ENCODE data around the gene PTGIS.

PTGIS gene

DNA sequence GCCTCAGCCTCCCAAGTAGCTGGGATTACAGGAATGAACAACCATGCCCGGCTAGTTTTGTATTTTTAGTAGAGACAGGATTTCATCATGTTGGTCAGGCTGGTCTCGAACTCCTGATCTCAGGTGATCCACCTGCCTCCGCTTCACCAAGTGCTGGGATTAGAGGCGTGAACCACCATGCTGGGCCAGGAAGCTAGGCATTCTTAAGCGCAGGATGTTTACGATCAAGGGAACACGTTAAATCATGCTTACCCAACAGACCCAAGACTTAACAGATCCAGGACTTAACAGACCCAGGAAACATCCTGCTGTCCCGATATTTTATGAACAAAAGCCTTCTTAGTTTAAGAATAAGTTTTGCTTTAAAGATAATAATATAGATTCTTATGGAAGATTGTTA is 9.1 kb downstream of the PTGIS start:
- DNase-seq: no peak

DNA sequence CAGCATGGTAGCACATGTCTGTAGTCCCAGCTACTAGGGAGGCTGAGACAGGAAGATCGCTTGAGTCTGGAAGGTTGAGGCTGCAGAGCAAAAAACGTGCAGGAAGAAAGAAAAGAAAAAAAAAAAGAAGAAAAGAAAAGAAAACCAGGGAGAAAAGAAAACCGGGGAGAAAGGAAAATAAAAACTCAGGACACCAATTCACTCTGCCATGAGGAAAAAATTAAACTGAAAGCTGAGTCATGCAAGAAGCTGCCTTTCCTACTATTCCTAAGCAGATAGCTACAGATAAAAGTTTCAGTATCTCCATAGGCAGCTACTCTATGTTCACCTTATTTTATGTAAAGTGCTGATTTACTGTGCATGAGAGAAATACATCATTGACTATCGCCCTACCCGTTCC is 10.5 kb downstream of the PTGIS start:
- no peak for DNase-seq

DNA sequence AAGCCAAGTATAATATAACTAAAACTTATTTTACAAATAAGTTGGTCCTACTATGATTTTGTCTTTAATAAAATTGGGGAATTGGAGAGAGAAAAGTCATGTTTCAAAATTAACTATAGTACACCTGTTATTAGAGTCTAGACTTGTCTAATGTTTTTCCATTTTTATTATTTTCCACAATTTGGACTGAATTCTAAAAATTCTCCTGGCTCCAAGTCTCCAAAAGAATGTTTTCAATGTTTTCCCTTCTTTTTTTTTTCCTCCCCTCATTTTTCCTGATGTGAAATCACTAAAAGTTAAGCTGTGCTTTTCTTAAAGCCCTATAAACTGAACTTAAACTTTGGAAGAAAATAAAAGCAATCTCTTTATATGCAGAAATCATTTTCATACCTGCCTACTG is 11.3 kb downstream of the PTGIS start:
- DNase-seq: no peak

DNA sequence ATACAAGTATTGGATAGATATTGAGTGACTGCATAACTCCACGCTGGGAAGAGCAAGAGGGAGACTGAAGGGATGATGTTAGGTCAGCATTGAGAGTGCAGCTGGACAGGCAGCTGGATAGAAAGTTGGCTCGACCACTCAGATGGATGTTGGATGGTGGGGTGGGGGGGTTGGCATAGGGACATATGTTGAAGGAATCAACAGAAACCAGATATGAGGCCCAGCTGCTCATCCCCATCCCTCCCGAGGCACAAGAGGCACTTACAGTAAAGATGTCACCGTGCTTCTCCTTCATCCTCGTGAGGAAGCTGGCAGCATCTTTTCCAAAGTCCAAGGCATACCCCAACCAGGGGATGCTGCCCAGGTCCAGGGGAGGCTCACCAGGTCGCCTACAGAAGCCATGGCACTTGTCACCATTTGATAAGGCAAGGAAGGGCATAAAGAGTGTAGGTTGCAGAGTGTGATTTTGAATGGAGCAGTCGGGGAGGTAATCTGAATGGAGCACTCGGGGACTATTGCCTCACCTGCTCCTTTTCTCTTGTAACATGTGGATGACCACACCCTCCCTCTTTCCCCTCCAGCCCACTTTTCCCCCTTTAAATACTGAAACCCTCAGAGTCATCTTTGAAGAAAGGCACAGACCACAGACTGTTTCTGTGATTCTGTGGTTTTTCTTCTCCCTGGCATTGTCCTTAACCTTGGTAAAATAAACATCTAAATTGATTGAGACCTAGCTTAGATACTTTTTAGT is 18.0 kb downstream of the PTGIS start:
- DNase-seq: no peak

DNA sequence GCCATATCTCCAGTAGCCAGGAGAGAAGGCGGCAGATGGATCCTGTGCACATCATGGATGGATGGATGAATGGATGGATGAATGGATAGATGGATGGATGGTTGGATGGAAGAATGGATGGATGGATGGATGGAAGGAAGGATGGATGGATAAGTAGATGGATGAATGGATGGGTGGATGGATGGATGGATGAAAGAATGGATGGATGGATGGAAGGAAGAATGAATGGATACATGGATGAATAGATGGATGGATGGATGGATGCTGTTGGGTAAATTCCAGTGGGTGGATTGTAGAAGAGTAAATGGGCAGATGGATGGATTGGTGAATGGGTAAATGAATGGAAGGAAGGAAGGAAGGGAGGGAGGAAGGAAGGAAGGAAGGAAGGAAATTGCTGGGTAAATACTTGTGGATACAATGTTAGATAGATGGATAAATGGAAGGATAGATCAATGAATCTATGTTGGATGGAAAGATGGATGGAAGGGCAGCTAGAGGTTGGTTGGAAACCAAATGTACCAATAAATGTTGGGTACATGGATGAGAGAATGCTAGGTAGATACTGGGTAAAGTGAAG is 19.5 kb downstream of the PTGIS start:
- DNase-seq: no peak

DNA sequence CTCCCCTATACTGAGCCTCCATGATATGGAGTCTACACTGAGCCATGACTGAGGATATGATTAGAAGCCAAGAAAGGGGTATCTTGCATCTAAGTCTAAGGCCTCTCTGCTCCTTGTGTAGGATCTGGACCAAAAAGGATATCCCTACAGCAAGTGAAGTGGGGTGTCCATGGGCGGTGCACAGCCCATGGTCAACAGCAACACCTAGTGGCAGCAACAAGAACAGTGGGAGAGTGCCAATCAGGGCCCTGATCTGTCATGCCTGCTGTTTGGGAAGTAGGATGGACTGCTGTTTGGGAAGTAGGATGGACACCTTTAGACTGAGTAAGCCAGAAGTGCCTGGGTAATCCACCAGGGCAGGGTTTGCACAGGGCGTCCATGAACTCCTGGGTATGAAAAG is 22.4 kb downstream of the PTGIS start:
- DNase-seq: no peak

DNA sequence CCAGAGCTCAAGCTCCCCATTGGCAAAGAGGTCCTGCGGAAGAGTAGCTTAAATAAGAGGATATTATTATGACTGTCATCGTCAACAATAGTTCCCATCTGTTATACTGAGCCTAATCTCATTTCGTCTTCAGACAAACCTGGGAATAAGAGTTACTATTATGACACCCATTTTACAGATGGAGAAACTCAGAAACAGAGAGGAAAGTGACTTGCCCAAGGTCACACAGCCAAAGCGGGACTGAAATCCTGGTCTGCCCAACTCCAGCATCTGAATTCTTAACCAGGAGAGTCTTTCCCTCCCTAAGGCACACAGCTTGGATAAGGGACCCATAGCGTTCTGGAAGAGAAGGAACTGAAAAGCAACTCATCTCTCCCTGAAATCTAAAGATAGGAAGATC is 23.4 kb downstream of the PTGIS start:
- DNase-seq: no peak

DNA sequence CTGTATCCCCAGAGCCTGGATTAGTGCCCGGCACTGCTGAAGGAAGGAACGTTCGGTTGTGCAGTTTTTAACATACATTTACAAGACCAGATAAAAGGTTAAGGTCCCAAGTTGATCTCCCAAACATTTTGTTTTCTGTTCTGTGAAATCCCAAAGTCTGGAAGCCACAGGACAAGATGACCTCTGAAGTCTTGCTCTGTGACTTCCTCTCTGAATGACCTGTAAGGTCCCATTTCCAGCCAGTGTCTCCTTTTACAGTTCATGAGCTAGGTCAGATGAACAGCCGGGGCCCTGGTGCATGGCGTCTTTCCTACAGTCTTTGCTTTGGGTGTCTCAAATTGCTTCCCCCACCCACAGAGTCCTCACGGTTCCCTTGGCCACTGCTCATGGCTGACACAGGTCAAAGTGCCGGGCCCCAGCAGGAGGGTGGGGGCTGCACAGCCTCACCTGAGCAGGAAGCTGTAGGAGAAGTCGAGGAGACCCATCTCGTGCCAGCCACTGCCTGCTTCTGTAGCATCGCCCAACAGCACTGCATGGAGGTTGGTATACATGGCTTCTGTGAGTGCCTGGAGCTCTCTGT is 24.0 kb downstream of the PTGIS start:
- no peak for DNase-seq

DNA sequence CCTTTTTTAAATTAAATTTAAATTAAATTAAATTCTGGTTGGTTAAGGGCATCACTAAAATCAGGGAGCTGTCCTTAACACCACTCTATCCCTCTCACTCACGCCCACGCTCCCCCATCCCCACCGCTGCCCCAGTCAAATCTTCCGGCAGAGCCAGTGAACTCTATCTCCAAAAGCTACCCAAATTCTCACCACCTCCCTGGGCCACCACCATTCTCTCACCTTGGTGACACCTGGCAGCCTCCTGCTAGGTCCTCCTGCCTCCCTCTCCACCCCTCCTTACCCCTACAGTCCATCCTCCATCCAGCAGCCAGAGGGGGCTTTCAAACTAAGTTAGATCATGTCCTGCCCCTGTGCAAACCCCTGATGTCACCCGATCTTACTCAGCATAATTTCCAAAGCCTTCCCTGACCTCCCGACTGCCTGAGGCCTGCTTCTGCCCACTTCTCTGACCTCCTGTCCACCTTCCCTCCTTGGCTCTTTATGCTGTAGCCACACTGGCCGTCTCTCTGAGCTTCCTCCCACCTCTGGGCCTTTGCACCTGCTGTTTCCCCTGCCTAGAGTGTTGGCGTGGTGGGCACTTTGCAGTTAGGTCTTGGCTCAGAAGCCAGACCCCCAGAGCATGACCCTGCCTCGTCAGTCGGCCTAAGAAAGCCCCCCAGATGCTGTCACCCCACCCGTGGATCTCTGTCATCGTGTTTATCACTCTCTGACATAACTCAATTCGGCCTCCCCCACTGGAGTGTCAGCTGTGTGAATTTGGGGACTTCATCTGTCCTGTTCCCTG is 24.7 kb downstream of the PTGIS start:
- no peak for DNase-seq

DNA sequence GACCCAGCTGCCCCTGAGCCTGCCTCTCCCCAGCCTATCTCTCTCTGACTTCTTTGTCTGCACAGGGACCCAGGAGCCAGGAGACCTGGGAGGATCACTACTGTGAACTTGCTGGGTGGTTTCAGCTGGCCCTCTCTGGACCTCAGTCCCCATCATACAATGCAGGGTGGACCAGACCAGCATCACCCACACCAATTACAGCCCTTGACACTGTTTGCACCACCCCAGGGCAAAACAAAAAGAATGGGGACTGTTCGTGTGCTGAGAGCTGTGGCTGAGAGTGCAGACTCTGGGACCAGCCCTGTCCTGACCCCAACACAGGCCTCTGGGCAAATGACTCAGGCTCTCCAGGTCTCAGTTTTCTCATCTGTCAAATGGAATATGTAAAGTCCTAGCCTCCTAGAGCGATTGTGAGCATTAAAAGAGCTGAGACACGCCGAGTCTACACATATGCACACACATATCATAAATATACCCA is 25.4 kb downstream of the PTGIS start:
- DNase-seq: no peak

DNA sequence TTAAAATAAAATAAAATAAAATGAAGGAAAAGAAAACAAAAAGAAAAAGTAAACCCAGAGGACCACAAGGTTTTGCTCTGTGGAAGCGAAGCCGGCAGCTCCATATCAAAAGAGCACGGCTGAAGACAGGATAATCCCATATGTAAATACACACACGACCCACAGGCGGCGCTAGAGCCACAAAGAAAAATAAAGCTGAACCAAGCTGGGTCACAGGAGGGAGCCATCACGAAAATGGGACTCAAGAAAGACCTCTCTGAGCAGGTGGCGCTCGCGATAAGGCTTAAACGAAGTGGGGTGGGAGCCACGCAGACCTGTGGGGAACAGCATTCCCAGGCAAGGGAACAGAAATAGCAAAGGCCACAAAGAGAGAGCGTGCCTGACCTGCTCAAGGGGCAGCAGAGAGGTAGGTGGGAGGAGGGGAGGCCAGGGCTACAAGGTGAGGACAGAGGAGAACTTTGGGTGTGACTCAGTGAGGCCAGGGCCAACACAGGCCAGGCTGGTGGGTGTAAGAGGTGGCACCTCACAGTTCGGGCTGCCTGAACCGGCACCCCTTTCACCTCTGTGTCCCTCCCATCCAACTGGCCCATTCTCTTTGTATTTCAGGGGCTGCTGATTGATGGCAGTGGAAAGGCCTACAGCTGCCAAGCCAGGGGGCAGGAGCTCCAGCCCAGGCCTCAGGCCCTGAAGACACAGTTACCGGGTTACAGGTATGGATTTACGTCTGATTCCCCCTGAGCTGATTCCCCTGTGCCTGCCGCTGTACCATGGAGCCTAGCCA is 26.0 kb downstream of the PTGIS start:
- DNase-seq: peak; percentile 45

DNA sequence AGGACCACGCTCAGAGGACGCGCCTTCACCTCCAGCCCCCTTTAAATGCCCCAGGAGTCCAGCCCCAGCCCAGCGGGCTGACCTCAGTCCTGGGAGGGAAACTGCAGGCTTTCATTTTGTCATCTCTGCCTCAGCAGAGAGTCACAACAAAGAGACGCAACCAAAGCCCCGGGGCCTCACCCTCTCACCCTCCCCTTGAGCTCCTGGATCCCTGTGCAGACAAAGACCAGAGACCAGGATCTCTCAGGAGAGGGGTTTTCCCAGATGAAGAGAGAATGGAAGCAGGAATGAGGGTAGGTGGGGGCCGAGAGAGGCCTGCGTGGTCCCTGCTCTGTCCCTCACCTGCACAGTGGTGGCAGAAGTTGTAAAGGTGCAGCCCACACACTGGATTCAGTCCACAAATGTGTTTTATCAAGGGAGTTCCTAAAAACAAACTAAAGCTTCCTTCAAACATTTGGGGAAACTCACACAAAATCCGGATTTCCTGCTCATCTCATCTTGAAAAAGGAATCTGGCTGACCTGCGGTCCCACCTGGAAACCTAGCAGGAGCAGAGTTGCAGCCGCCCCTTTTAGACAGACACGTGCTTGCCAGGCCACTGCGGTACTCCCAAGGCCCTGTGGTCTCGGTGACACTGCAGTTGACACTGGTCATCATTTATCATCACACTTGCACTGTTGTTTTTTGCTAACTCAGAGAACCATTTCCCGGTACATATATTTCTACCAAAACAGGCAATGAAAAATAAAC is 27.1 kb downstream of the PTGIS start:
- no peak for DNase-seq

DNA sequence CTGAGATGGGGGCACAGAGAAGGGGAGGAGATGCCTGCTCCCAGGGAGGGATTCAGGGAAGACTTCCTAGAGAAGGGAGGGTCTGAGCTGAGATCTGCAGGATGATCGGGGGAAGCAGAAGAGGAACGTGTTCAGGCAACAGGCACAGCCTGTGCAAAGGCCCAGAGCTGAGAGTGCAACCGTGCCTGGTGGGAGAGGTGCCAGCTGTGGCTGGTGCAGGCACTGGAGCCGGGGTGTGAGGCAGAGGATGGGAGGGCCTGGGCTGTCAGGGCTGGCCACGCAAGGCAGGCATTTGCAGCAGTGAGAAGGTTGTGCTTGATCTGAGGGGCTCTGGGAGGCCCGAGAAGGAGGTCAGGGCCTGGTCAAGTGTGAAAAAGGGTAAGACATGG is 27.7 kb downstream of the PTGIS start:
- DNase-seq: no peak

DNA sequence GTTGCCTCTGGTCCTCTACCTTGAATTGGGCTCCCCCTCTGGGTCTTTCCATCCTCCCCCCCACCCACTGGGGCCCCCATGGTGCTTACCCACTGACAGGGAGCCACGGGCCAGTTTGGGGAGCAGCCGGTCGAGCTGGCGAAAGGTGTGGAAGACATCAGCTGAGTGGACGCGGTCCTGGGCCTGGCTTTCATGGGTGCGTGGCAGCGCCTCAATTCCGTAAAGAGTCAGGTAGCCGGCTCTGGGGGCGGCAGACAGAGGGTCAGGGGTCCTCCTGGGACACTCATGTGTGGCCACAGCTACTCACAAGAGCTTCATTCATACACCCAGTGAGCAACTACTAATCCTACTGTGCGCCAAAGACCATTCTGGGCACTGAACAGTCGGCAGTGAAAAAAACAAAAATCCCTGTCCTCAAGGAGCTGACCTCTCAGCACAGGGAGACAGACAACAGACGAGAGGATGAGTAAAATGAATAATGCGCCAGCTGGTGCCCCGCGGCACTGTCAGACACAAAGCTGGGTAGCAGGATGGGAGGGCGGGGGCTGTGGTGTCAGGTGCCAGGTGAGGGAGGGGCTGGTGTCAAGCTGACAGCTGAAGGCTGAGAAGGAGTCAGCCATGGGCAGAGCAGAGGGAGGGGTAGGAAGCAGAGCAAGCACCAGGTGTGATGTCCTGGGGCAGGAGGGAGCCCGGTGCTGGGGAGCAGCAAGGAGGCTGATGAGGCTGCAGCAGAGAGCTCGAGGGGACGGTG is 28.3 kb downstream of the PTGIS start:
- DNase-seq: no peak

DNA sequence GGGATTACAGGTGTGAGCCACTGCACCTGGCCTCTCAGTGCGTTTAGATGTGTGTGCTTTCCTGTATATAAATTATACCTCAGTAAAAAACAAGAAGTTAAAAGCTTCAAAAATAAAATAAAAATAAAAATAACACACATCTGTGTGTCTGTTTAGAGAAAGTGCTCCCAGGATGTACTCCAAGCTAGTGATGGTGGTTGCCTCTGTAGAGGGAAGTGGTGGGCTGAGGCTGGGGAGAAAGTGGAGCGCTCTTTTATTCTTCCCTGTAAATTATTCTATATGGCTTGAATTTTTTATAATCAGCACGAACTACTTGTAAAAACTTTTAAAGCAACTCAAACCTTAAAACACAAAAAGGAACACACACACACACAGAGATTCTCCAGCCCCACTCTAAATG is 29.0 kb downstream of the PTGIS start:
- DNase-seq: no peak

DNA sequence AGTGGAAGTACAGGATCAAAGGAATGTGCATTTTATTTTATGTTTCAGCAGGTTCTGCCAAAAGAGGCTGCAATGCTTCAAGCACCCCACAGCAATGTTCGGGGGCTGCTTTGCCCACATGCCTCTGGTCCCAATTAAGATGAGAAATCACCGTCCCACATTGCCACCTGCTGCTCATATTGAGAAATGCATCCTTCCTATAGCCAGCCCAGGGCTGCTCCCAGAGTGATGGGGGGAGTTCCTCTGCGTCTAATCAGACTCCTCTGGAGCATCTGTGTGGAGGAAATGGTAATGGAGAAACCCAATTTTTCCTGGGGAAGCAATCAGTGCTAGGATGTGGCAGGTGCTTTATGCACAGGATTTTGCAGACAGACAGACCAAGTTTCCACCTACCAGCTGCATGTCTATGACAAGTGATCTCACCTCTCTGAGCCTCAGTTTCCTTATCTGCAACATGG is 33.7 kb downstream of the PTGIS start:
- DNase-seq: peak; percentile 56

DNA sequence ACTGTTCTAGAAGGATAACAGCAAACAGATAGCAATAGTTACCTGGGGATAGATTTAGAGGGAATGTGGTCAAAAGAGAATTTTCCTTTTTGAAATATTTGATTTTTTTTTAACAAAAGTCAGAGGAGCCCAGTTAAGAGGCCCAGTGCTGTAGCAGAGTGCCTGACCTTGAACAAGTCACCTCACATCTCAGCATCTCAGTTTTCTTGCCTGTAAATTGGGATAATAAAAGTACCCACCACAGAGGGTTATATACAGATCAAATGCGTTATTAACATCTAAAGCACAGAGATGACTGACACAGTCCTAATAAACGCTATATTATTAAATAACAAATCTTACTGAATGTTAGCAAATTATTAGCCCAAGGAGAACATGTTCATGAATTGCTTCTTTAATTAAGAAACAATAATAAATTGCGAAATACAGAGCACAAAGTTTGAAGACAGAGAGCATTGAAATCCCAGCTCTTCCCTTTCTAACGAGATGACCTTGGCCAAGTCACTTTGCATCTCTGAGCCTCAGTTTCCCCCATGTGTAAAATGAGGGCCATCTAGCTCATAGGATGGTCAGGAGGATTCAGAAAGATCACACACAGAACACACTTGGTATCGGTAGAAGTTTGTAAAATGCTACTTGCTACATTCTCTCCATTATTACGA is 35.5 kb downstream of the PTGIS start:
- DNase-seq: no peak

DNA sequence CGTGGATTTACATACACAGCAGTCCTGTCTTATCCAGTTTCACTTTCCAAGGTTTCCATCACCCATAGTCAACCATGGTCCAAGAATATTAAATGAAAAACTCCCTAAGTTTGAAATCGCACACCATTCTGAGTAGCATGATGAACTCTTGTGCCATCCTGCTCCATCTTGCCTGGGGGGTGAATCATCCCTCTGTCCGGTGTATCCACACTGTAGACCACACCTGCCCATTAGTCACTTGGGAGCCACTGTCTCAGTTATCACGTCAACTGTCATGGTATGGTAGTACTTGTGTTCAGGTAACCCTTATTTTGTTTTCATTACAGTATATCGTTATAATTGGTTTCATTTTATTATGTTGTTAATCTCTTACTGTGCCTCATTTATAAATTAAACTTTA is 38.5 kb downstream of the PTGIS start:
- DNase-seq: no peak

DNA sequence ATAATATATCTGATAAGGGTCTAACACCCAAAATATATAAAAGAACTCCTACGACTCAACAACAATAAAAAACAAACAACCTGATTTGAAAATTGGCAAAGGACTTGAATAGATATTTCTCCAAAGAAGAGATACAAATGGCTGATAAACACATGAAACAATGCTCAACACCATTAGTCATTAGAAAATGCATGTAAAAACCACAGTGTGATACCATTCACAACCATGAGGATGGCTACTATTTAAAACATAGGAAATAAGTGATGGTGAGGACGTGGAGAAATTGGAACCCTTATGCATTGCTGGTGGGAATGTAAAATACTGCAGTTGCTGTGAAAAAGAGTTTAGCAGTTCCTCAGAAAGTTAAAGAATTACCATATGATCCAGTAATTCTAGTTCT is 41.4 kb downstream of the PTGIS start:
- DNase-seq: no peak

DNA sequence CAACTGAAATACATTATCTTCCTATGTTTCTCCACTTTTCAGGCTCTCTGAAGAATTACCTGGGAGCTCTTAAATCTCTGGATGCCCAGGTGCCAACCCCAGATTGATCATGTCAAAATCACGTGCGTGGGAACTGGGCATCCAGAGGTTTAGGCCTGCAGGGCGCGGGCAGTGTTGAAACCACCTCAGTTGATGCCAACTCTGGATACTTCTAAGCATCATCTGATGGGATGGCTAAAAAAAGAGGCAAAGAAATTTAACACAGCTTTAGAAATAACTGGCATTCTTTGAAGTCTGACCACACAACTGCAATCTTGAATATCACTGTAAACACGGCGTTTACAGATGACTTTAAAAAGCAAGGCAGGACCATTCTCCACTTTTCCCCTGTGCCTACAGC is 41.9 kb downstream of the PTGIS start:
- DNase-seq: no peak

All from activated gamma-delta T cell treated with Interleukin-2 at 50 U/mL for 16 hours (primary cell).